NCI-H1436 treated with DMSO at 0.1 percent for 48 hours (cell line): ENCODE measurements around the gene KRTAP1-5.
"Not testable (repeated sequence)": the region's sequence is repeated elsewhere in the genome, so short reads cannot be mapped to it uniquely, and the experiment has no call there.

Experiments used
- DNase-seq: peaks from one replicate; lab custom pipeline; 2025; lab: John Stamatoyannopoulos, UW

The KRTAP1-5 gene

GRCh38 chr17:41026715-41027471 is at the start of gene KRTAP1-5:
Gene KRTAP1-5 (minus strand): TSS chr17:41027208. CDS start chr17:41027155, 53 bp downstream.
- DNase-seq: no peak

GRCh38 chr17:41076788-41077187 is 49.8 kb upstream of the KRTAP1-5 start:
- DNase-seq: no peak

- no peak for DNase-seq
These were observed 46.7 kb upstream of the KRTAP1-5 start for GRCh38 chr17:41073676-41074075.

GRCh38 chr17:41071606-41072360 is 44.8 kb upstream of the KRTAP1-5 start:
- DNase-seq: no peak

- no peak for DNase-seq
These were observed 42.0 kb upstream of the KRTAP1-5 start for GRCh38 chr17:41069031-41069430.

GRCh38 chr17:41067281-41067680 is 40.3 kb upstream of the KRTAP1-5 start:
- DNase-seq: no peak

GRCh38 chr17:41065829-41066624 is 39.0 kb upstream of the KRTAP1-5 start, which contains the start of gene KRTAP2-4:
Gene KRTAP2-4 (minus strand): TSS chr17:41065879. CDS start chr17:41065845, 34 bp downstream.
- no peak for DNase-seq

- DNase-seq: not testable (repeated sequence)
These were observed 38.1 kb upstream of the KRTAP1-5 start for GRCh38 chr17:41065016-41065689.

GRCh38 chr17:41064301-41064700 is 37.3 kb upstream of the KRTAP1-5 start:
- no peak for DNase-seq

GRCh38 chr17:41063449-41063848 is 36.4 kb upstream of the KRTAP1-5 start:
- no peak for DNase-seq

GRCh38 chr17:41061964-41062363 is 35.0 kb upstream of the KRTAP1-5 start:
- no peak for DNase-seq

- no peak for DNase-seq
These were observed 33.1 kb upstream of the KRTAP1-5 start, which contains the start of gene KRTAP2-3 for GRCh38 chr17:41060052-41060604. Gene KRTAP2-3 (minus strand): TSS chr17:41060114. CDS start chr17:41060050, 64 bp downstream.

GRCh38 chr17:41059276-41060051 is 32.5 kb upstream of the KRTAP1-5 start:
- not testable (repeated sequence) for DNase-seq

- no peak for DNase-seq
These were observed 31.7 kb upstream of the KRTAP1-5 start for GRCh38 chr17:41058741-41059140.

GRCh38 chr17:41057547-41057946 is 30.5 kb upstream of the KRTAP1-5 start:
- no peak for DNase-seq

GRCh38 chr17:41055130-41055529 is 28.1 kb upstream of the KRTAP1-5 start, which contains the start of gene KRTAP2-2:
Gene KRTAP2-2 (minus strand): TSS chr17:41055230. CDS start chr17:41055211, 19 bp downstream.
- DNase-seq: not testable (repeated sequence)

- DNase-seq: not testable (repeated sequence)
These were observed 27.5 kb upstream of the KRTAP1-5 start for GRCh38 chr17:41054556-41054955.

- no peak for DNase-seq
These were observed 27.0 kb upstream of the KRTAP1-5 start for GRCh38 chr17:41054025-41054424.

GRCh38 chr17:41052566-41052965 is 25.6 kb upstream of the KRTAP1-5 start:
- DNase-seq: no peak

GRCh38 chr17:41049110-41049509 is 22.1 kb upstream of the KRTAP1-5 start:
- DNase-seq: no peak
